GM12878 (cell line): ENCODE data around the gene PRR29.

Experiments used
- ASH2L ChIP-seq: fragments of 300-600, 200-600 bp; sonication (generic); IDR thresholded peaks from 2 replicates; pipeline ENCODE4 v1.6.1; 2017; ENCODE audit warnings: low read depth, mild to moderate bottlenecking, borderline replicate concordance
- CHD4 ChIP-seq: fragments of 200-600 bp; sonication (generic); IDR thresholded peaks from 2 replicates; pipeline ENCODE4 v1.6.1; 2016; ENCODE audit warnings: mild to moderate bottlenecking
- CTCF ChIP-seq, 3 experiments: IDR thresholded peaks in 2 of 3; conservative IDR thresholded peaks in 1 of 3; 2 replicates each; pipeline ENCODE4 v1.5.1; 2011; ENCODE audit warnings: low read depth in 3 of 3, low read length in 3 of 3, mild to moderate bottlenecking in 3 of 3, control low read depth in 2 of 3, moderate library complexity in 2 of 3, inconsistent platforms in 1 of 3, mixed read lengths in 1 of 3; ENCODE audit not compliant: control insufficient read depth in 2 of 3, insufficient read depth in 1 of 3; ENCODE audit errors: extremely low read depth in 1 of 3
- JUNB ChIP-seq: IDR thresholded peaks from 2 replicates; pipeline ENCODE4 v1.6.1; 2016; ENCODE audit warnings: antibody characterized with exemption, mild to moderate bottlenecking
- MEF2A ChIP-seq: IDR thresholded peaks from 2 replicates; pipeline ENCODE4 v1.6.1; 2011; ENCODE audit warnings: low read depth, mild to moderate bottlenecking, low read length, moderate library complexity; ENCODE audit not compliant: insufficient read depth
- NFYB ChIP-seq: IDR thresholded peaks from 2 replicates; pipeline ENCODE4 v1.6.1; 2011; ENCODE audit warnings: low read depth, mild to moderate bottlenecking, low read length, improper control_type of control experiment, moderate library complexity; ENCODE audit not compliant: insufficient read depth
- POLR2A ChIP-seq: IDR thresholded peaks from 2 replicates; pipeline ENCODE4 v1.6.1; 2011; ENCODE audit warnings: low read depth, mild to moderate bottlenecking, low read length
- POLR2AphosphoS5 ChIP-seq: IDR thresholded peaks from 2 replicates; pipeline ENCODE4 v1.6.1; 2011; ENCODE audit warnings: mild to moderate bottlenecking, low read length, inconsistent platforms
- RAD51 ChIP-seq: fragments of 450-650 bp; IDR thresholded peaks from 2 replicates; pipeline ENCODE4 v1.6.1; 2016; ENCODE audit warnings: moderate library complexity, mild to moderate bottlenecking, inconsistent platforms
- ZBTB33 ChIP-seq: fragments of 450-650 bp; IDR thresholded peaks from 2 replicates; pipeline ENCODE4 v1.6.1; 2017; ENCODE audit warnings: mild to moderate bottlenecking
- ZNF384 ChIP-seq: IDR thresholded peaks from 2 replicates; pipeline ENCODE4 v1.6.1; 2012; ENCODE audit warnings: low read depth, mild to moderate bottlenecking, low read length, improper control_type of control experiment, borderline replicate concordance

GRCh38 chr17:63960430-63960829, 37.7 kb upstream of the PRR29 start:
- TF ChIP-seq RAD51 (no peak), POLR2A (no peak), ZNF384 (no peak), JUNB (no peak), CTCF (IDR thresholded peaks at IDR 0.05 in 2 of 3, conservative IDR thresholded peaks at IDR 0.05 in 1 of 3; ENCODE audit: control insufficient read depth in 2 of 3, extremely low read depth in 1 of 3, insufficient read depth in 1 of 3, low read depth in 3 of 3, low read length in 3 of 3) (no peak), CHD4 (no peak), MEF2A (no peak), POLR2AphosphoS5 (no peak), ASH2L (no peak), NFYB (no peak), ZBTB33 (no peak)
